Stimulated activated naive CD8-positive, alpha-beta T cell treated with anti-CD3 and anti-CD28 coated beads, Interleukin-15, Interleukin-2, amounts not matched to agents 100 U/mL and 50 U/mL, for 24 hours (primary cell): ENCODE results near the gene TAAR9.
A peak's percentile ranks its signal among the peaks of the same experiment; 100 is the strongest.

Experiments used
- ATAC-seq: fragments of 150-1000 bp; cut with Tn5 transposase; one replicate; pipeline ENCODE4 v1.10.0; 2021
- DNase-seq: peaks from one replicate; pipeline ENCODE4 v3.0.0; 2021

TAAR9 gene, protein sequence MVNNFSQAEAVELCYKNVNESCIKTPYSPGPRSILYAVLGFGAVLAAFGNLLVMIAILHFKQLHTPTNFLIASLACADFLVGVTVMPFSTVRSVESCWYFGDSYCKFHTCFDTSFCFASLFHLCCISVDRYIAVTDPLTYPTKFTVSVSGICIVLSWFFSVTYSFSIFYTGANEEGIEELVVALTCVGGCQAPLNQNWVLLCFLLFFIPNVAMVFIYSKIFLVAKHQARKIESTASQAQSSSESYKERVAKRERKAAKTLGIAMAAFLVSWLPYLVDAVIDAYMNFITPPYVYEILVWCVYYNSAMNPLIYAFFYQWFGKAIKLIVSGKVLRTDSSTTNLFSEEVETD

DNA sequence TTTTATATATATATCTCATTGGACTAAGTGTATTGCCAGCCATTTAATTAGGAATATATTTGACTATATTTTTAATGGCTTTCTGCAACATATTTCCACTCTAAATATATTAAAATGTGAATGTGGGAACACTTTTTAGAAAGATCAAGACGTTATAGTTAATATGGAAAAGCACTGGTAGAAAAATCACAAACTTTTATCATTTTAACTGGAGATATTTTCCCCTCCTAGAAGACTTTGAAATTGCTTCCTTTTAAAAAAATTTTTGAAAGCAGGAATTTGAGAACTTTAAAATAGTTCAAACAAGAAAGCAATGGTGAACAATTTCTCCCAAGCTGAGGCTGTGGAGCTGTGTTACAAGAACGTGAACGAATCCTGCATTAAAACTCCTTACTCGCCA, at the start of gene TAAR9:
Gene TAAR9 (plus strand): TSS at position 301 of the 400 bp plus-strand sequence. CDS start 13 bp downstream, at position 314.
- ATAC-seq (no peak), DNase-seq (no peak)

DNA sequence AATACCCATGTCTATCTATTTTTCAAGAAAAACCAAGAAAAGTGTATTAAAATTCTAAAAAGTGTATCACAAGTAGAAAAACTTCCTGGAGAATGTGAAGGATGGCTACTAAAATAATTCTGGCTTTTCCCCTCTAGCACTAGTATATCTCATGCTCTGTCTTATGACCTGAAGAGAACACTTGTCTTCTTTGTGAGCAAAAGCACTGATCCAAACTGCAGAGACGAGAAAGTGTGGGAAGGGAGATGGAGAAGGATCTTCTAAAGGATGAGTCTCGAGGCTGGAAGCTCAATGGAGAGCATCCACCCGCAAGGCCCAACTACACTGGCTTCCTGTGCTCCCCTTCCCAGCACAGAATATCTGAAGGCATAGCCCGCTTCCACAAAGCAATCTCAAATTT, 48.7 kb upstream of the TAAR9 start:
- DNase-seq, result no peak
- no peak for ATAC-seq

DNA sequence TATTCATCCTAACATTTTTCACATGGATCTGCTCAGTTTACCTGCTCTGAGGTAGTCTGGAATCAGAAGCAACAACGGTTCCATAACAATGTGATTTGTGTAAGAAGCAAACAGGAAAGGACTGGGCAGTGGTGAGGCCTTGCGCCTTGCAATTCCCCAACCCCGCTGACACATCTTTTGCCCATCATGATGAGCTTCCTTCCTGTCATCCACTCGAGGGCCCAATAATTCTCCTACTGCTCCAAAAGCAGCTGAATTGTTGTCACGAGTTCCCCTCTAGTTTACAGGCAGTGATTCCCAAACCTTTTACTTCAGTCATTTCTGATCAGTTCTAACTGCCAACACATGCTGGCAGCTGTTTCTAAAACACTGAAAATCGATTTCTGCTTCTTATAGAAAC, 48.1 kb upstream of the TAAR9 start:
- DNase-seq, result no peak

DNA sequence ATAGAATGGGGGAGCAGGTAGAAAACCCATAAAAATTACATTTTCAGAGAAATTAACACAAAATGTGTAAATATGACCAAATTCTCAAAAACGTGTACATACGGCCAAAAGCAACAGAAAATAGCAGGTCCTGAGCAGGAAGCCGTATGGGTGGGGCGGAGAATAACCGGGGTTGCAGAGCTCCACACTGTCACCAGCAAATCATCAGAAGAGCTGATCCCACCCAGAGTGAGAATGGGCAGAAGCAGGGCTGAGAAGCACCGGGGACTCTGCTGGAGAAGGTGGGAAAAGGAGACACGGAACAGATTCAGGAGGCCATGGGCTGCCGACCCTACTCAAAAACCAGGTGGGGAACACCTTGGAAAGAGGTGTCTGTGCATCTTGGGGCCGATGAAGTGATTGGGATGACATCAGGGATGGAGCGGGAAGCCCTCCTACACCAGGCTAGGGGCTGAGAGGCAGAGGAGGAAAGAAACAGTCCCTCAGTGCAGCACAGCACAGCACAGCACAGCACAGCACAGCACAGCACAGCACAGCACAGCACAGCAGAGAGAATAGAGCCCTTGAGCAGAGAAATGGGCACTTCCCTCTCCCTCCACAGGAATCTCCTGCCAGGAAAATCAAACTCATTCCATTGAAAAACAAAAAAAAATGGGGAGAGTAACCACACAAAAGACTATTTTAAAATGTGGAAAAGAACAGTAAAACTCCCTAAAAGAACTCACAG, 47.4 kb upstream of the TAAR9 start:
- DNase-seq, result no peak
- no peak for ATAC-seq

More for the DNA sequence above, 48.1 kb upstream of the TAAR9 start:
- ATAC-seq, result no peak

DNA sequence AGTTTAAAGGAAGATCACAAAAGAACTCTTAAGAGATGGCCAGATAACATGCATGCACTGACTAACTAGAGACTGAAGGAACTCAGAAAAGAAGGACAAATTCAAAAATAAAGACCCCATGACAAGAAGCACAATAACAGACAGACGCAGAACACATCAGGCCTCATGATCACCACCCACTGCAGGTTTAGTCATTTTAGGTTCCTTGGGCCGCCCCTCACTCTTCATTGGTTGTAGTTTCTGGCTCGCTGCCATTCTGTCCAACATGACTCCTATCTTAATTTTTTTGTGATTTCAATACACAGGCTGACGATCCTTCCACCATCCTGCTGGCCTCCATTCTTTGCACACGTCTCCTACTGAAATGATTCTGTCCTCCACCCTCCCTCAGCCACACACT, 46.8 kb upstream of the TAAR9 start:
- DNase-seq (no peak), ATAC-seq (no peak)

DNA sequence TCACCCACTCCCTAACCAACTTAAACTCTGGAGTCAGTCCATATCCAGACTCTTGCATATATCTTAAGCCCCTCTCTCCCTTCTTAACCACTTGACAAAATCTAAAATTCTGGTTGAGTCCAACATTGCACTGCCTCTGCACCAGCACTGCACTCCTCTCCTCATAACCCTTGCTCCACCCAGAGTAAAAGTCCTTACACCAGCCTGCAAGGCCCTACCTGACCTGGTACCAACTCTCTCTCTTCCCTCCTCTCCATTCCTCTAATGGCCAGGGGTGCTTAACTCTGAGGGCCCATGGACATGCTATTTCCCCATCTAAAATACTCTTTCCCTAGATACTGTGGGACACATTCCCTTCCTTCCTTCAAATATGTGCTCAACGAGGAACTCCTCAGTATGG, 46.2 kb upstream of the TAAR9 start:
- no peak for ATAC-seq

DNA sequence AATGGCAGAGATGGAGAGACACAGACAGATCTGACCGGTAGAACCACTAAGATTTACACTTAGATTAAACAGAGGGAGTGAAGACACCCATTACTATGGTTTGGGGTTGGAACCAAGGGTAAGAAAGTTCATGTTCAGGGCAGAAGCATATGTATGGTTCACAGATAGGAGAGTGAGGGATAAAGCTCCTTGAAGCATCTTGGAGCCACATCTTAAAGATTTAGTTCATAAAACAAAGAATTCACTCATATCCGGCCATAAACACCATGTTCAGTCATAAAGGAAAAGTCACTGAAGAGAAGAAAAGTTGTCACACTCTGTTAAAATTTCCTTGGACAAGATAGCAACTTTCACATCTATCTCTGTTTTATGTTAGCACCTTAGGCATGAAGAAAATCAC, 43.1 kb upstream of the TAAR9 start:
- DNase-seq (no peak), ATAC-seq (peak; percentile 43)

More for the DNA sequence above, 46.2 kb upstream of the TAAR9 start:
- DNase-seq, result no peak

DNA sequence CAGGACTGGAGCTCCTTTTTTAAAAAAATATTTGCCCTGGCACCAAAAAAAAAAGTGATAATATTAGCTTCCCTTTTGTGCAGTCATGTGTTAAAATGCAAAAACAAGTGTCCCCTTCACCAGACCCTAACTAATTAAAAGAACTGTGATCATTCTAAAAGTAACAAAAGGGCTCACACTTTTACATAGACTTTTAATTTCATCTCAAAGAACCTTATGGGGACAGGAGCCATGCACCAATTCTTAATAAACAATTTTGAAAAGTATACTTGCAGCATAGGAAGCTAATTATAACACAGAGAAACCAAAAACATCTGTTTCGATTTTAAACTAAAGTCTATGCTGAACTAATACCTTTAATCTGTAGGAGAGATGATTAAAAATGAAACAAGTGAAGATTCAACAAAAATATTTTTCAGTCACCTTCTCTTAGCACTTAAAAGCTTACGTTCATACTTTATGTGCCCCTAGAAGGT, 42.4 kb upstream of the TAAR9 start:
- ATAC-seq, result no peak
- DNase-seq, result no peak

DNA sequence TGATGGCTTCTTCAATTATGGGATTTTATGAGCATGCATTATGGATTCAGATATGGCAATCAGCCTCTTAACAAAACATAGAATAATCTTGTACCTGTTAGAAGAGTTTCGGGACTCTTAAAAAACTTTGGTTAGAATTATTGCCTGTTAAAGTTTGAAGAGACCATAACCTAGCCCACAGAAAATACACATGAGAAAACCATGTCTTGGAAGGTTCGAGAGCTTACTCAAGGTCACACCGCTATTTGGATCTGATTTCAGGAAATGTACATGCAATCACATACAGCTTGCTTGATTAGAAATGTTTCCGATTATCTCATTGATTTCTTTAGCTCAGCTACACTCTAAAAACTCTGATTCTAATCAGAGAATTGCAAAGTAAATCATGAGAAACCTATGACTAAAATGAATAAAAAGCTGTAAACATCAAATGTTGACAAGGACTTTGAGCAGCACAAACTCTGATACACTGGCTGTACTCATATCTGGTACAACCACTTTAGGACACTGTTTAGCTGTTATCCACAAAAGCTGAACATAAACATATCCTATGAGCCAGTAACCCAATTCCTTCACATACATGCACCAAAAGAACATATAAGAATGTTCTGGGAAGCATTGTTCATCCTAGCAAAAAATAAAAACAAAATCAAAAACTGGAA, 41.4 kb upstream of the TAAR9 start:
- ATAC-seq (no peak), DNase-seq (no peak)

DNA sequence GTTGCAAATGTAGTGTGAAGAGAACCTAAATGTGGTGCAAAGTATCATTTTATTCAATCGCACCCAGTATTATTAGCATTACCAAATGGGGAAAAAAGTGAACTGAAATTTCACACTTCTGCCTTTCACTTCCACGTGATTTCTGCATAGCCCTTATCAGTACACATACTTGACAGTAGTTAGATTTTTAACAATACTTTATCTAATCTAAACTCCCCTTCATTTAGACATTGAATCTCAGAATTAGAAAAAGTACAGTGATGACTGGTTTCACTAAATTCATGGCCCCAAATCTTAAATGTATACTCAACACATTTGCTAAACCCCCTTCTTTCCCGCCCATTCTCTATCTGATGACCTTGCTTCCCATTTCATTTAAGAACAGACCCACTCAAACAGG, 39.4 kb upstream of the TAAR9 start:
- ATAC-seq (no peak), DNase-seq (no peak)

DNA sequence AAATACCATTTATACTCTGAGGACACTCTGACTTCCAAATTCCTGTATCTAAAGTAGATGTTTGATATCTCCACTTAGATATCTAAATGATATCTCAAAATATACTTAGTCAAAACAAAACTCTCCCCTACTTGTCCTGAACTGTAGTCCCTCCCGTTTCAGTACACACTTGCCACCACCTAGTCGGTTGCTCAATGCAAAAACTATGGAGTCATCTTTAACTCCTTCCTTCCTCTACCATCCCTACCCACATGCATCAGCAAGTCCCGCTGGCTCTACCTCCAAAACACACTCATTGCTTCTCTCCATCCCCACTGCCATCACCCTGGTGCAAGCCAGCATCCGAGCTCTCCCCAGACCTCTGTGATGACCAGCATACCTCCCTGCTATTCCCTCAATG, 38.3 kb upstream of the TAAR9 start:
- ATAC-seq (no peak), DNase-seq (no peak)

DNA sequence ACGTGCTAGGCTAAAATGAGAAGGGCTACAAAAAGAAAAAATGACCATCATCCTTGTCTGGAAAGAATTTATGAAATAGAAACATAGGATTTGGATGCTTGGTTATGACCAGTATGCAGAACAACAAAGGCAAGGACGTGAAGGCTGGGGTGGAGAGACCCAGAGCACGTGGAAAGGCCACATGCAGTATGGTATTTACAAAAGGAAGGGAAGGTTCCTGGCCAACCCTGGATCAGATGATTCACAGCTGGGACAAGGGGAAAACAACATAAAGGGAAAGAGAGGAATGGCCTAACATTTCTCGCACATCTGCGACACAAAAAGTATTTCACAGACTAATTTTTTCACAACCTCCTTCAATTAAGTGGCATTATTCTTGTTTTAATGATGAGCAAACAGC, 33.3 kb upstream of the TAAR9 start:
- ATAC-seq (no peak), DNase-seq (no peak)

DNA sequence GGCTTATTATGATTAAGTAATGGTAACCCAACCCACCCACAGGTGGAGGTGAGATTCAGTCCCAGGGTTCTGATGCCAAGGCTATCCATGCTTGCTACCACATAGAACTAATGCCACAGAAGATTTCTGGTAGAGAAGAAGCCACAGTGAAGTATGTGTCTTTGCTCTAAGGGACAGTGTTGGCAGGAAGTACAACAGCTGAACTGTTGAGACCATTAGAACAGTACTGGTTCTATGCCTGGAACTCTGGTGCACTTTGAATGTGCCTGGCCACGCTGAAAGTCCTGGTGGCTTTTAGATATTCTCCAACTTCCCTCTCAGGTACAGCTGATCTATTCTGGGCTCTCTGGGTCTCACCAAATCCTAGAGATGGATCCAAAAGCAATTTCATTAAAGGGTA, 32.9 kb upstream of the TAAR9 start:
- DNase-seq (no peak), ATAC-seq (no peak)

DNA sequence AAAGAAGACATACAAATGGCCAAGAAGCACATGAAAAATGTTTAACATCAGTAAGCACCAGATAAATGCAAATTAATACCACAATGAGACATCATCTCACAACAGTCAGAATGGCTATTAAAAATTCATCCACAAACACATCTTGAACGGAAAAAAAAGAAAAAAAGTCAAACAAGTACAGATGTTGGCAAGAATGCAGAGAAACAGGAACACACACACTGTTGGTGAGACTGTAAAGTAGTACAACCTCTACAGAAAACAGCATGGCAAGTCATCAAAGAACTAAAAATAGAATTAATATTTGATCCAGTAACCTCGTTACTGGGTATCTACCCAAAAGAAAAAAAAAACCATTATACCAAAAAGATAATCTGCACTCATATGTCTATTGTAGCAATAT, 31.6 kb upstream of the TAAR9 start:
- DNase-seq (no peak), ATAC-seq (no peak)

DNA sequence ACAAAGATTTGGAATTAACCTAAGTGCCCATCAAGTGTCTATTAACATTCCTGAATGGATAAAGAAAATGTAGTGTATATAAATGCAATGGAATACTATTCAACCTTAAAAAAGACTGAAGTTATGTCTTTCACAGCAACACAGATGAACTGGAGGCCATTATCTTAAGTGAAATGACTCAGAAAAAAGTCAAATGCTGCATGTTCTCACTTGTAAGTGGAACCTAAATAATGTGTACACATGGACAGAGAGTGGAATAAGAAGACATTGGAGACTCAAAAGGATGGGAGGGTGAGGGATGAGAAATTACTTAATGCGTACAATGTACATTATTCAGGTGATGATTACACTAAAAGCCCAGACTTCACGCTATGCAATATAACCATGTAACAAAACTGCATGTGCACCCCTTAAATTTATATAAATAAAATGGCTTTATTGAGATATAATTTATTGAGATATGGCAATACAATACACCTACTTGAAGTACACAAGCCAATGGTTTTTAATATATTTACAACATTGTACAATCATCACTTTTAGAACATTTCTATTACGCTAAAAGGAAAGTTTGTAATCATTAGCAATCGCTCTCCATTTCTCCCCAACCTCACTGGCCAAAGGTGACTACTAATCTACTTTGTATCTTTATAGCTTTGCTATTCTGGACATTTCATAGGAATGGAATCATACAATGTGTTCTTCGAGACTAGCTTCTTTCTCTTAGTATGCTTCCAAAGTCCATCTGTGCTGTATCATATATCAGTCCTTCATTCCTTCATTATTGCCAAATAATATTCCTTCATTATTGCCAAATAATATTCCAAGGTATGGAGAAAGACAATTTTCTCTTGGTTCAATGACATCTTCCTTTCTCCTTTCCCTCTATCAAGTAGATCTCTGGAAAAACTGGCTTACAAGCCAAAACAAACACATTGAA, 30.9 kb upstream of the TAAR9 start:
- ATAC-seq (no peak), DNase-seq (no peak)

DNA sequence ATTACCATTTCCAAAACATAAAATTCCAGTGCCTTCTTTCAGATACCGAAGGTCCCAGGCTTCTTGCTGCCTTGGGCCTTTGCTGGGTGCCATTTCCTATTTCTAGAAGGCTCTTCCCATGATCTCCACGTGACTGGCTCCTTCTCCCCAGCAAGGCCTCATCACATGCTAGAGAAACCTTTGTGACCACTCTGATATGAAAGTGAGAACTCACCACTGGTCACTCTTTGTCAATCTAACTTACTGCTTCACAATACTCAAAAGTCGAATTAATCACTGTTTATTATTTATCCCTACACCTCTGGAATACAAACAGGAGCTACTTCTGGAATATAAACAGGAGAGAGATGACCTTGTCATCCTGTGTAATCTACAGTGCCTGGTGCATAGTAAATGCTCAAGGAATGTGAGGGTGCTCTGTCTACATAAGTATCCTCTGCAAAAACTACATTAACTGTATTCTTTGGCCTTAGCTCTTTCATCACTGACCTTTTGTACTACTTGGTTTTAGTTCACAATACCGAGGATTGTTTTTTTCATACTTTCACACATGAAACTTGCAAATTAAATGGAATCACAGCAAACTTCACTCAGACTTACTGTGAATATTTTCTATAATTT, 26.8 kb upstream of the TAAR9 start:
- no peak for DNase-seq
- no peak for ATAC-seq

DNA sequence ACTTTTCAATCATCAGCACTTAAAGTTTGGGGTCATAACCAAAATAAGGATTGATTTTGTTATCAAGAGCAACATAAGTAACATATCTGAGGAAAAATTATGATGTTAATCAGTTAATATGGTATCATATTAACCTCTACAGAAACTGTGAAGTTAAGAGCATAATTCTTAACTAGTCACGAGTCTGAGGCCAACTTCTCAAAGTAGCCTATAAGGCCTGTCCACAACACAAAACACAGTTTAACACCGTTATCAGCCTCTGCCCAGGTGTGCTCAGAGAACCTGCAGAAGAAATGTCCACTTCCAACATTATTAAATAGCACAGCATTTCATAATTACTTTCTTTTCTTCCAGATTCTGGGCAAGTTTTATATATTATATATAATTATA, 26.3 kb upstream of the TAAR9 start:
- DNase-seq, result no peak
- no peak for ATAC-seq

DNA sequence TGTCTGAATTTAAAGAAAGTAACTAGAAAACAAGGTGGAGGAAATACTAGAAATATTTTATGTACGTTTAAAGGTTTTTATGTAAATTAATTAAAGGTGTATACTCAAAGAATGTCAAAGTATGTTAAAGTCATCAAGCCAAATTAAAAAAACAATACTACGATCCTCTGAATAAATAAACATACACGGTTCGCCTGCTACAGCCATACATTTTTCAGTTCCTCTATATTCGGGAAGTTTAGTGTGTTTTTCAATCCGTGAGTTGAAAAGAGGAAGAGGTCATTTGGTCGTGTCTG, 25.8 kb upstream of the TAAR9 start:
- ATAC-seq (no peak), DNase-seq (no peak)

DNA sequence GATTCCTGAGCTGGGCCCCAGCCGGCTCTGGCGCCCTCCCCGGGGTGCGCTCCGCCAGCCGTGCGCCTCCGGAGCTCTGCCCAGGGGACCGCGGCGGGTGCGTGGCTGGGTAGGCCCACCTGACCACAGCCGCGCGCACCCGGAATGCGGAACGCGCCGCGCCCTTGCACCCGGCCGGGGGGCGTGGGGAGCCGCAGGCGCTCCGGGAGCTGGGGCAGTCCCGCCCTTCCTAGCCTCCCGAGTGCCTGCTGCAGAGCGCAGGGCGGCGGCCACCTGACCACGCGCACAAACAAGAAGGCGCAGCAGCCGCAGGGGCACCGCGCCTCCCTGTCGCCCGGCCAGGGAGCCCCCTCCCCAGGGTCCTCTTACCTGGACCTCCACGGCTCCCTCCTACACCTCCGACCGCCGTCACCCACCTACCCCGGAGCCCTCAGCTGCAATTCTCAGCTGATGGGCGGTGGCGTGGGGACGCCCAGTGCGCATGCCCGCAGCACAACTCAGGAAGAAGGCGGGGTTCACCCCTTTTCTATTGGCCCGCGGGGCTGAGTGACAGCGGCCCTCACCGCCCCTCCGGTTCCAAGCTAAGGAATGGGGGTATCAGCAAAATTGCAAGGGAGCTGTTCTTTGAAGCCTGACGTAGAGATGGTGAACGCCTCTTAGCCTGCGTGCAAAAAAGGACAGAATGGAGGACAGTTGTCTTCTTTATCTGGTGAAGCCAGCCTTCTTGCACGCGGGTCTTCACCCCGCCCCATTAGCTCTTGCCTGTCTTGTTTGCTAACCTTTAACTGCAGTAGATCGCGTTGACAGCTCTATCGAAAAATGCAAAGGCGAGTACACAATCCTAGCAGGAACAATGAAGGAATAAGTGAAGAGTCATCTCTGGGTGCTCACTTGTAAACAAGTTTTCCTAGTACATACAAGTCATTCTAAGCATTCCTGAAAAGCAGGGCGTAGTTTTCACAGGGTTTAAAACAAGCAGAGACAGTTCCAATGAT, 25.1 kb upstream of the TAAR9 start, which contains the start of gene STX7:
Gene STX7 (minus strand): TSS at position 479 of the 995 bp plus-strand sequence. CDS start 9,586 bp downstream, outside the sequence.
- peak; percentile 95 for ATAC-seq
- peak; percentile 89 for DNase-seq

DNA sequence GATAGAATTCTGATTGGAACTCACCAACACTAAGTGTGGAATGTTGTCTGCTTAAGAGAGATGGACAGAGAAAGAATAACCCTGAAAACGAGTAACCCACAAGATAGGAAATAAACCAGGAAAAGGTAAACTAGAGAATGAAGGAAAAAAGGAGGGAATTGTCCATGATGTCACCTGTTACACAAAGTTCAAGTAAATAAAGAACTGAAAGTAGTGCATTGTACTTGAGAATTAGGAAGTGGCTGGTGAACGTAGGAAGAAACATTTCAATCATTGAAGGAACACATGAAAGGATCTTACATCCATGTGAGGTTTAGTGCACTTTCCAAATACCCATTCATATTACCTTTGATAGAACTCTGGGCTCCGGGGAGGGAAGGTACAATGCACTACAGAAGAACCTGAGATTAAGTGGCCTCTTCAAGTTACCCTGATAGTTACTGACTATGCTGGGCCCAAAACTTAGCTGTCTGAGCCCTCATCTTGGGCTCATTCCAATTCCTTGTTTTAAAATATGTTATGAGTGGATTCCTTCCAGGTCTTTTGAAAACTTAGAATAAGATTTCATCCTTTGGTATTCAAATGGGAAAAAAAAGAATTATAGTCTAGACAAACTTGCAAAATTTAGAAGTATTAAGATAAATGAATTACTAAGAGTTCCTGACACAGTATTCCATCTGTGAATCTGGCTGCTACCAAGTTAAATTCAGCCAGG, 24.1 kb upstream of the TAAR9 start:
- ATAC-seq, result no peak
- no peak for DNase-seq
